Stimulated activated CD4-positive, alpha-beta T cell treated with anti-CD3 and anti-CD28 coated beads, Interleukin-1b, Interleukin-23, amount 100 ng/mL, for 24 hours (primary cell): ENCODE results near the gene ACTRT3.
A peak's percentile ranks its signal among the peaks of the same experiment; 100 is the strongest.

Experiments
- DNase-seq, 4 experiments: peaks; one replicate each; pipeline ENCODE4 v3.0.0-alpha.2; 2020; ENCODE audit warnings: low read depth in 4 of 4, low spot score in 1 of 4

The ACTRT3 gene

DNA sequence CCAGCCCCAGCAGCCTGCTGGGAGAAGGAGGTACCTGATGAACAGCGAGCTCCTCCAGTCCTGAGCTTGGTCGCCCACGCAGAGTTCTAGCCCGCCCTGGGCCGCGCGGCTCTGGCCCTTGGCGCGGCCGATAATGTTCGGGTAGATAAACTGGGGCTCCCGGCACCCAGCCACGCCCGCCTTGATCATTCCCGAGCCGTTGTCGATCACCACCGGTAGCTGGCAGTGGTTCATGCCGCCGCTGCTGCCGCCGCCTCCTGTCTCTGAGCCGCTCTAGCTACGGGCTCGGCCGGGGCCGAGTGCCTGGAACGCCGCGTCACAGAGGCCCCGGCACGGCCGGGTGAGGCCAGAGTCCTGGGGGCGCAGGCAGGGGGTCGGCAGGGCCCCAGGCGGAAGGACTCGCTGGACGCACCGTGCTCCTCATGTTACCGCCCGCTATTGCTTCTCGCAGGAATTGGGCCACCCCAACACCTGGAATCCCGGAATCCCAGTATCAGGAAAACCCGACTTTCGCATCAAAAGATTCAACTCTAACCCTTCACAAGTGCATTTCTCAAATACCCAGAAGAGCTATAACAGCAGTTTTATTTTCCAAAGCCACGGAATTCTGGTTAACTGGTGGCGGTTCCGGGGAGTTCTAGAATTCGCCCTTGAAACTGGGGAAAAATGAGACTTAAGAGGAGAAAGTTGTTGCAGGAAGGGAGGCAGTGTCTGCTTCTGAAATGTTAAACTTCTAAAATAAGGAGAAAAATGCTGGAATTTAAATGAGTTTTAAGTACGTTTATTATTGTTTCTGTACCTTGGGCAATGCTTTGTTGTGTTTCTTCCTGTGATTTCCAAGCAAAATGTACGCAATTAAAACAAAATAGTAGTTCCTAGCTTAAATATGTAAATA is at the start of gene ACTRT3:
TSS of gene ACTRT3 (minus strand) at position 275 of the 895 bp plus-strand sequence. CDS start at position 234, 41 bp downstream.
- DNase-seq: peak in 2 of 4 experiments; percentile 43 to 50

GRCh38 chr3:169818316-169818715 is 49.0 kb upstream of the ACTRT3 start:
- no peak for DNase-seq

GRCh38 chr3:169815590-169816150 is 46.3 kb upstream of the ACTRT3 start:
- no peak for DNase-seq

- DNase-seq: peak in 3 of 4 experiments; percentile 45 to 62 (median 52)
Measured at GRCh38 chr3:169813757-169814517, 44.6 kb upstream of the ACTRT3 start.

- DNase-seq: no peak
Measured at GRCh38 chr3:169813278-169813677, 43.9 kb upstream of the ACTRT3 start.

DNA sequence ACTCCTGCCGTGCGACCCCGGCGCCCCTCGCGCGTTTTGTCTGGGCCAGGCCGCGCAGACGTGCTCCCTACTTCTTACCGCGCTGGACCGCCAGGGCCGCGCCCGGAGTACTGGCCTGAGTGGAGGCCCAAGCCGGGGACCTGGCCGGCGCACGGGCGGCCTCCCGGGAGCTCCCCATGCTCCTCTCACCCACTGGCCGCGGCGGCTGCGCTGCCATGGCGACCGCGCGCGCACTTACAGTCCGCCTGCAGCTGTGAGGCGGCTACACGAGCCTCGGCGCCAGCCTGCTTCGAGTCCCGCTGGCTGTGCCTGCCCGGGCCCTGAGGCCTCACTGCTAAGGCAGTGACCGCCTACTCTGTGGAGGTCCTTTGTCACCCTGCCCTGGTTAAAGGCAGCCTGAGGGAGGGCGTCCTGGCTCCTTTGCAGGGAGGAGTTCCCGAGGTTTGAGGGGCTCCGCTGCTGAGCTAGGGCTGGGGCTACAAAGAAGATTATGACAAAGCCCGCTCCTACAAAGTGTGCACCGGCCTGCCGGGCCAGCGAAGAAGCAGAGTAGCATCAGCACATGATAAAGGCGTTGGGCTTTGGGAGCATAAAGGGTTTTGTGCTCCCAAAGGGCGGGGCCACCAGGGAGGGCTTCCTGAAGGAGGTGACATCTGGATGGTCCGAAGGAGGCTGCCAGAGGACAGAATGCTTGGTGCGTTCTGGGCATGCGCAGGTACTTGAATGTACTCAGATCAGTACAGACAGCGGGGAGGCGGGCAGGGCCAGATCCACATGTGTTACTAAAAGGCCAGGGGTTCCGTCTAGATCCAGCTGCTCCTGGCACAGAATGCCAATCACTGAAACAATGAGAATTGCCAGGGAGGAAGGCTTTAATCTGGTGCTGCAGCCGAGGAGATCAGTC is 43.2 kb upstream of the ACTRT3 start, which contains the start of the genes LRRC34 and LRRIQ4:
TSS of gene LRRC34 (minus strand) at position 573 of the 904 bp plus-strand sequence. CDS start at position 217, 356 bp downstream.
TSS of gene LRRIQ4 (plus strand) at position 539 of the 904 bp plus-strand sequence. CDS start 9,052 bp downstream, outside the sequence.
- peak; percentile 41 to 63 (median 54) for DNase-seq

- DNase-seq: no peak
Measured at GRCh38 chr3:169811631-169812331, 42.4 kb upstream of the ACTRT3 start.

- no peak for DNase-seq
Measured at GRCh38 chr3:169809230-169809795, 40.0 kb upstream of the ACTRT3 start.

- no peak for DNase-seq
Measured at GRCh38 chr3:169804681-169805080, 35.3 kb upstream of the ACTRT3 start.

GRCh38 chr3:169792359-169792758 is 23.0 kb upstream of the ACTRT3 start:
- DNase-seq: no peak

DNA sequence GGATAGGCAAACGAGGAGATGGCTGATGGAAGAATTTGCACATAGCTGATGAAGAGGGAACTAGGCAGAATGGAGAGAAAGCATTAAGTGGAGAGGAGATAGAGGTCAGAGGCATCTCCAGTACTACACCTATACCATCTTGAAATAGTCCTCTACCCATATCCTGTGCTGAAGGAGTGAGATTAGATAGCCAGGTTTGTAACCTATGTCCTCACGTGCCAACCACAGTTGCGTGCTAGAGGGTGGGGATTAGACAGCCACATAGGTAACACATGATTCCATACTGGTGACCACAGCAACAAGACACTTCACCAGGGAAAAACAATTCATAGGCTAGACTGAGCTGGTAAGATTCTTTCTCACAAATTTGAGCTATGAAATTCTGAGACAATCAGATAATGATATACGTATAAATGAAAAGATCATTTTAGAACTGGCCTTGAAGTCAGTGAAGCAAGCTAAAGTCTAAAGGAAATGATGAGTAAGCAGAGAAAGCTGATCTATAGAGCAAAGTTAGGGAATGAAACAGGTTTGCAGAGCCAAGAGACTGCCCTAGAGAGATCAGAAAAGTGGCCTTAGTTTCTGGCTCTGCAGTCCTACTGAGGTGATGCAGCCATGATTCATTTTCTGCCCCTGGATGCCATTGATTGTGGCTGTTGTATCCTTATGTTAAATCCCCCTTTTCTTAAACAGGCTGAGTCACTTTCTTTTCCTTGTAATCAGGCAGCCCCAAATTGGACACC is 21.5 kb upstream of the ACTRT3 start:
- DNase-seq: no peak

DNA sequence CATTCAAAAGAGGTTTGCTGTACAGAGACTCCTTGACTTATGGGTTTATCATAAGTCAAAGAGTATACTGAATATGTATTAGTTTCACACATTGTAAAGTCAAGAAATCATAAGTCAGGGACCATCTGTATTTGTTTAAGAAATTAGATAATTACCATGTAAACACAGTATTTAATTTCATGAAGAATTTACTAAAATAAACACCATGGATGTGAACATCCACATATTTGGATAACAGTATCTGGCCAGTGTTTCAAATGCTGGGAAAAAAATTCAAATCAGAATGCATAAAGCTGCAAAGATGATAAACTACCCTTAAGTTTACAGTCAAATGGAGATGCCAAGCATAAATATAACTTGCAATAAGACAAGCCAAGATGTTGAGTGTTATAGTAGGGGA is 20.9 kb upstream of the ACTRT3 start:
- DNase-seq: no peak

- no peak for DNase-seq
Measured at GRCh38 chr3:169787791-169788190, 18.4 kb upstream of the ACTRT3 start.

GRCh38 chr3:169787120-169787519 is 17.8 kb upstream of the ACTRT3 start:
- no peak for DNase-seq

DNA sequence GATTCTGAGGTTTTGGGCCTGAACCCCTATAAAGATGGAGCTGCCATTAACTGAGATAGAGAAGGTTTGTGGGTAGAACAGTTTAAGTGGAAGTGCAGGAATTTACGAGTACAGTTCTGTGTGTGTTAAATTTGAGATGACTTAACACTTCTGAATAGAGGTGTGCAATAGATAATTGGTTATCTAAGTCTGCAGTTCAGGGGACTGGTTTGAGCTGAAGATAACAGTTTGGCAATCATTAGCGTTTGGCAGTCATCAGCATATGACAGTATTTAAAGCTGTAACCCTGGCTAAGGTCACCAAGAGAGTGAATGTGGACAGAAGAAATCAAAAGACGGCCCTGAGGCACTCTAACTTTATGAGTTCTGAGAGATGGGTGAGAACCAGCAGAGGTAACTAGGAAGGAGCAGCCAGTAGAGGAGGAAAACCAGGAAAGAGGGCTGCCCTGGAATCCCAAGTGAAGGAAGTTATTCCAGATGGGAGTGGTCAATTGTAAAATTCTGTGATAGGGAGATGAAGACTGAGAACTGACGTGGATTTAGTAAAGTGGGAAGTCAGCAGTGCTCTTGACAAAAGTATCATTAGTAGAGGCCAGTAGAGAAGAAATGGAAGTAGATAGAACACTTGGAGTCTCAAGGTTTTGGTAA is 12.0 kb upstream of the ACTRT3 start:
- no peak for DNase-seq

- DNase-seq: no peak
Measured at GRCh38 chr3:169780742-169781141, 11.4 kb upstream of the ACTRT3 start.

GRCh38 chr3:169777822-169778221 is 8.5 kb upstream of the ACTRT3 start:
- DNase-seq: no peak

DNA sequence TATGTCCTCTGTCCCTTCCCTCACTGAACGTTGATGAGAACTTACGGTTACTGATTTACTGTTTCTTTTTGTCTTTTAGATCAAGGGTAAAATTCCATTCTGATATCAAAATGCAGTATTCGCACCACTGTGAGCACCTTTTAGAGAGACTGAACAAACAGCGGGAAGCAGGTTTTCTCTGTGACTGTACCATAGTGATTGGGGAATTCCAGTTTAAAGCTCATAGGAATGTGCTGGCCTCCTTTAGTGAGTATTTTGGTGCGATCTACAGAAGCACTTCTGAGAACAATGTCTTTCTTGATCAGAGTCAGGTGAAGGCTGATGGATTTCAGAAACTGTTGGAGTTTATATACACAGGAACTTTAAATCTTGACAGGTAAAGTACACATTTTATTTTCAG is 4.8 kb upstream of the ACTRT3 start:
- DNase-seq: no peak
